ENCODE results near the gene GLS. TPM values are rescaled to one million over a fixed set of nuclear protein-coding genes. Genes with fewer than 3 reads are reported as not detected.

Gene GLS
- total and polyA plus RNA-seq, 2 donors (not counting 3 experiments of a cell fraction or from before 2014, with no cell fraction given), result 49.0 to 183 TPM

- H3K9me1 ChIP-seq (replicated peaks; ENCODE audit: control insufficient read depth, extremely low read depth, insufficient read depth, low read length), result no peaks in the 10 kb centered on the region
- no peaks in the 10 kb centered on the region for H3K9me3 ChIP-seq (replicated peaks; ENCODE audit: control insufficient read depth, insufficient read depth, low read length)
- no peaks in the 10 kb centered on the region for H3K79me2 ChIP-seq (ENCODE audit: control insufficient read depth, insufficient read depth, low read length)
- dilution Hi-C loops (cut with MboI; ENCODE audit: extremely low pct_ligation_motif_present, low sequenced_read_pairs), result no loop called here
- no peak overlapping the region for H3K4me3 ChIP-seq (replicated peaks in 1 of 3; ENCODE audit: insufficient read depth in 1 of 3, low read depth in 1 of 3, low read length in 3 of 3)
- ChIA-PET CTCF (interaction anchor here (1.4 kb wide), 1 partner anchor 129 kb away, joined by 3 read pairs; no protein-coding TSS in a partner anchor), POLR2A (no interaction called here)
- H4K20me1 ChIP-seq (replicated peaks; ENCODE audit: control insufficient read depth, extremely low read depth, insufficient read depth, low read length), result no peaks in the 10 kb centered on the region
- intact Hi-C loops (cut with micrococcal nuclease), result no loop called here
- DNase-seq (ENCODE audit: low read depth, low spot score), result no peak
- H3K27me3 ChIP-seq (ENCODE audit: control insufficient read depth in 2 of 2, insufficient read depth in 2 of 2, low read length in 2 of 2), result no peaks in the 10 kb centered on the region
- no peak for FAIRE-seq
- H3K27ac ChIP-seq (ENCODE audit: insufficient read depth, low read depth, low read length), result no peak overlapping the region
- H3K4me1 ChIP-seq (ENCODE audit: control insufficient read depth, extremely low read depth, insufficient read depth, low read length), result peaks cover 20% of the 10 kb centered on the region
- H3K4me2 ChIP-seq (ENCODE audit: insufficient read depth, low read length), result no peak overlapping the region
- no peak overlapping the region for H2AFZ ChIP-seq (ENCODE audit: low read depth, low read length)
- TF ChIP-seq MYC (IDR thresholded peaks at IDR 0.05; ENCODE audit: low read depth, low read length) (no peak), POLR2A (IDR thresholded peaks at IDR 0.05; ENCODE audit: low read depth, low read length) (no peak), EZH2 (IDR thresholded peaks at IDR 0.05; ENCODE audit: borderline replicate concordance, low read depth, low read length, severe bottlenecking) (no peak), GATA2 (IDR thresholded peaks at IDR 0.05; ENCODE audit: insufficient read depth, insufficient read length, low read depth, low read length) (no peak)
- H3K36me3 ChIP-seq (ENCODE audit: control insufficient read depth in 2 of 2, extremely low read depth in 1 of 2, insufficient read depth in 2 of 2, low read length in 2 of 2), result no peaks in the 10 kb centered on the region
- no TSS peak for BruUV-seq (replicated peaks)
- H3K9ac ChIP-seq (replicated peaks; ENCODE audit: extremely low read depth, insufficient read depth, low read length), result no peak overlapping the region
These were observed 25.4 kb upstream of the GLS start for GRCh38 chr2:190855245-190855644.

GRCh38 chr2:190856985-190857384, 23.6 kb upstream of the GLS start:
- Histone ChIP-seq H3K4me2 (ENCODE audit: insufficient read depth, low read length) (no peak overlapping the region), H2AFZ (ENCODE audit: low read depth, low read length) (no peak overlapping the region), H3K4me3 (replicated peaks in 1 of 3; ENCODE audit: insufficient read depth in 1 of 3, low read depth in 1 of 3, low read length in 3 of 3) (no peak overlapping the region), H3K79me2 (ENCODE audit: control insufficient read depth, insufficient read depth, low read length) (no peaks in the 10 kb centered on the region), H3K9me1 (replicated peaks; ENCODE audit: control insufficient read depth, extremely low read depth, insufficient read depth, low read length) (no peaks in the 10 kb centered on the region), H3K27me3 (ENCODE audit: control insufficient read depth in 2 of 2, insufficient read depth in 2 of 2, low read length in 2 of 2) (no peaks in the 10 kb centered on the region), H4K20me1 (replicated peaks; ENCODE audit: control insufficient read depth, extremely low read depth, insufficient read depth, low read length) (no peaks in the 10 kb centered on the region), H3K9ac (replicated peaks; ENCODE audit: extremely low read depth, insufficient read depth, low read length) (no peak overlapping the region), H3K9me3 (replicated peaks; ENCODE audit: control insufficient read depth, insufficient read depth, low read length) (no peaks in the 10 kb centered on the region), H3K36me3 (ENCODE audit: control insufficient read depth in 2 of 2, extremely low read depth in 1 of 2, insufficient read depth in 2 of 2, low read length in 2 of 2) (no peaks in the 10 kb centered on the region), H3K27ac (ENCODE audit: insufficient read depth, low read depth, low read length) (no peak overlapping the region), H3K4me1 (ENCODE audit: control insufficient read depth, extremely low read depth, insufficient read depth, low read length) (peaks cover 20% of the 10 kb centered on the region)
- FAIRE-seq (no peak), DNase-seq (ENCODE audit: low read depth, low spot score) (no peak)
- ChIA-PET CTCF (interaction anchor here (0.6 kb wide), 1 partner anchor 22 kb away, joined by 3 read pairs; no protein-coding TSS in a partner anchor), POLR2A (no interaction called here)
- dilution Hi-C loops (cut with MboI; ENCODE audit: extremely low pct_ligation_motif_present, low sequenced_read_pairs) (no loop called here), intact Hi-C loops (cut with micrococcal nuclease) (no loop called here)
- no TSS peak for BruUV-seq (replicated peaks)
- TF ChIP-seq MYC (IDR thresholded peaks at IDR 0.05; ENCODE audit: low read depth, low read length) (no peak), CTCF (IDR thresholded peaks at IDR 0.05; ENCODE audit: extremely low read depth in 1 of 2, insufficient read depth in 1 of 2, low read depth in 1 of 2, low read length in 2 of 2) (no peak)

All from endothelial cell of umbilical vein (primary cell).